IPS-20b (cell line): ENCODE results near the gene RNPEPL1.

Experiments
- H3K27ac ChIP-seq: one replicate; pipeline ENCODE4 v1.5.1; 2013; ENCODE audit warnings: low read length
- H3K27me3 ChIP-seq: 2 replicates; pipeline ENCODE4 v1.6.1; 2013; ENCODE audit warnings: mild to moderate bottlenecking, low read length, inconsistent platforms; ENCODE audit not compliant: insufficient read depth
- H3K36me3 ChIP-seq: 2 replicates; pipeline ENCODE4 v1.6.1; 2013; ENCODE audit warnings: low read depth, mild to moderate bottlenecking, inconsistent platforms, low read length, moderate library complexity; ENCODE audit not compliant: insufficient read depth
- H3K4me1 ChIP-seq: 2 replicates; pipeline ENCODE4 v1.6.1; 2013; ENCODE audit warnings: mild to moderate bottlenecking, control low read depth, inconsistent platforms, low read length, moderate library complexity; ENCODE audit not compliant: insufficient read depth
- H3K4me3 ChIP-seq: 2 replicates; pipeline ENCODE4 v1.5.1; 2013; ENCODE audit warnings: mild to moderate bottlenecking, low read length, inconsistent platforms
- H3K9ac ChIP-seq: 2 replicates; pipeline ENCODE4 v1.6.1; 2013; ENCODE audit warnings: low read depth, mild to moderate bottlenecking, inconsistent platforms, low read length, moderate library complexity
- H3K9me3 ChIP-seq: 2 replicates; pipeline ENCODE4 v1.6.1; 2013; ENCODE audit warnings: mild to moderate bottlenecking, low read depth, low read length, inconsistent platforms; ENCODE audit not compliant: insufficient read depth

RNPEPL1 gene

DNA sequence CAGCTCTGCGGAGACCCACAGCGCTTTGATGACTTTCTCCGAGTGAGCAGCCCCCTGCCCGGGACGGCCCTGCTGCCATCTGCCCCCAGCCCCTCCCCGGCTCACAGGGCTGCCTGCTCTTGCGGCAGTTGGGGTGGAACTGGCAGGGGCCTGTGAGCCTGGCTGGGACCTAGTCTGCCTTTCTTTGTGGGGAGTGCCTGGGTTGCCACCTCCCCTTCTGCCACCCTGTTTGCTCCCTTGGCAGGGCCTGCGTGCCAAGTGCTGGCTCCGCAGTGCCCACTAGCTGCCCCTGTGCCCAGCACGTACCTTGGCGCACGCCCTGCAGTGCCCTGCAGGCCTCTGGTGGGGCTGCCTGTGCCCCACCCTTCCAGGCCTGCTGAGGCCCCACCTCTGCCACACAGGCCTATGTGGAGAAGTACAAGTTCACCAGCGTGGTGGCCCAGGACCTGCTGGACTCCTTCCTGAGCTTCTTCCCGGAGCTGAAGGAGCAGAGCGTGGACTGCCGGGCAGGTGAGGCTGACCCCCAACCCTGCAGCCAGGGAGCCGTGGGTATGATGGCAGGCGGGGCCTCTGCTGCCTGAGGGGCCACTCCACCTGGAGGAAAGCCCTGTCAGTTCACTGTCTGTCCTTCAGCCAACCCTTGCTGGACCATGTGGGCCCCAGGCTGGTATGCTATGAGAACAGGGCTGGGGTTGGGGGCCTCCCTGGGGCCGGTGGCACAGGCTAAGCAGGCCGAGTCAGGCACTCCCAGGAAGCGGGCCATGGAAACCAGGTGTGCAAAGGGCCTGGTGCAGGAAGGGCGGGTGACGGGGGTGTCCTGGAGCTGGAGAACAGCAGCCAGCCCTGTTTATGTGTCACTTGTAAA lies 7.0 kb downstream of the RNPEPL1 start:
- H3K4me1 ChIP-seq = no peaks in the 10 kb centered on the region
- H3K36me3 ChIP-seq = no peaks in the 10 kb centered on the region
- no peak overlapping the region for H3K9ac ChIP-seq
- H3K9me3 ChIP-seq = no peaks in the 10 kb centered on the region
- peaks cover 2% of the 10 kb centered on the region; the same call in 1 of the 2 replicates for H3K27me3 ChIP-seq
- H3K4me3 ChIP-seq = no peak overlapping the region
- H3K27ac ChIP-seq = no peak overlapping the region

DNA sequence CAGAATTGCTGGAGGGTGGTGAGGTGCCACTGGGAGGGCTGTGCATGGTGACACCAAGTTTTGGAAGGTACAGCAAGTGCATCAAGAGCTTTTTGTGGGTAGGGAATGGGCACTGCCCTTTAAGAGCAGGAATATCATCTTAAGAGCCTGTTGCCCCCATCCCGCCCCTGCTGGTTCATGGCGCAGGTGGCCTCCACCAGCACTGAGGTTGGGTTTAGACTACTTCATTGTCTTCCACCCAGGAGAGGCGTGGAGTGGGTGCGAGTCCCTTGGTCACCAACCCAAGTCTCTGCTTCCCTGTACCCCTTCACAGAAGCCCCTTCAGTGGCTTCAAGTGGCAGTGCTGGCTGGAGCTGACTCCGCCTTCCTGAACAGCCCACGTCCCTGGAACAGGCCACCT lies 7.8 kb downstream of the RNPEPL1 start:
- H3K9me3 ChIP-seq = no peaks in the 10 kb centered on the region
- H3K9ac ChIP-seq = no peak overlapping the region
- no peak overlapping the region for H3K4me3 ChIP-seq
- H3K27ac ChIP-seq = no peak overlapping the region
- H3K36me3 ChIP-seq = no peaks in the 10 kb centered on the region
- no peaks in the 10 kb centered on the region; the same call in 1 of the 2 replicates for H3K4me1 ChIP-seq
- no peaks in the 10 kb centered on the region for H3K27me3 ChIP-seq

DNA sequence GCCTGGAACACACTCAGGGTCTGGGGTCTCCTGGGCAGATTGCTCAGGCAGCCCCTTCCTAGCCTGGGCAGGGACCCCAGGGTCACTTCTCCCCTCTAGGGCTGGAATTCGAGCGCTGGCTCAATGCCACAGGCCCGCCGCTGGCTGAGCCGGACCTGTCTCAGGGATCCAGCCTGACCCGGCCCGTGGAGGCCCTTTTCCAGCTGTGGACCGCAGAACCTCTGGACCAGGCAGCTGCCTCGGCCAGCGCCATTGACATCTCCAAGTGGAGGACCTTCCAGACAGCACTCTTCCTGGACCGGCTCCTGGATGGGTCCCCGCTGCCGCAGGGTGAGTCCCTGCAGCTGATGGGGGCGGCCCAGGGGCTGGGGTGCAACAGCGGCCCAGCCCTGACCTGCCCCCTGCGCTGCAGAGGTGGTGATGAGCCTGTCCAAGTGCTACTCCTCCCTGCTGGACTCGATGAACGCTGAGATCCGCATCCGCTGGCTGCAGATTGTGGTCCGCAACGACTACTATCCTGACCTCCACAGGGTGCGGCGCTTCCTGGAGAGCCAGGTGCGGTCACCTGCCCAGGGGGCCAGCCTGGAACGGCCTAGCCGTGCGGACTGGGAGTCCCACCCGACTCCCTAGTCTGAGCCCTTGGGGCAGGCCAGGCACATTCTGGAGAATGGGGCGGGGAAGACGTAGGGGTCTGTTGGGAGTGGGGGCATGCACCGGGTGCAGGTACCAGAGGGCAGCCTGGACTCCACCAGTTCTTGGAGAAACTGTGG lies 8.3 kb downstream of the RNPEPL1 start:
- no peak overlapping the region for H3K4me3 ChIP-seq
- H3K27ac ChIP-seq = no peak overlapping the region
- H3K27me3 ChIP-seq = no peaks in the 10 kb centered on the region
- no peak overlapping the region for H3K9ac ChIP-seq
- no peaks in the 10 kb centered on the region for H3K9me3 ChIP-seq
- H3K36me3 ChIP-seq = no peaks in the 10 kb centered on the region
- no peaks in the 10 kb centered on the region; the same call in 1 of the 2 replicates for H3K4me1 ChIP-seq

DNA sequence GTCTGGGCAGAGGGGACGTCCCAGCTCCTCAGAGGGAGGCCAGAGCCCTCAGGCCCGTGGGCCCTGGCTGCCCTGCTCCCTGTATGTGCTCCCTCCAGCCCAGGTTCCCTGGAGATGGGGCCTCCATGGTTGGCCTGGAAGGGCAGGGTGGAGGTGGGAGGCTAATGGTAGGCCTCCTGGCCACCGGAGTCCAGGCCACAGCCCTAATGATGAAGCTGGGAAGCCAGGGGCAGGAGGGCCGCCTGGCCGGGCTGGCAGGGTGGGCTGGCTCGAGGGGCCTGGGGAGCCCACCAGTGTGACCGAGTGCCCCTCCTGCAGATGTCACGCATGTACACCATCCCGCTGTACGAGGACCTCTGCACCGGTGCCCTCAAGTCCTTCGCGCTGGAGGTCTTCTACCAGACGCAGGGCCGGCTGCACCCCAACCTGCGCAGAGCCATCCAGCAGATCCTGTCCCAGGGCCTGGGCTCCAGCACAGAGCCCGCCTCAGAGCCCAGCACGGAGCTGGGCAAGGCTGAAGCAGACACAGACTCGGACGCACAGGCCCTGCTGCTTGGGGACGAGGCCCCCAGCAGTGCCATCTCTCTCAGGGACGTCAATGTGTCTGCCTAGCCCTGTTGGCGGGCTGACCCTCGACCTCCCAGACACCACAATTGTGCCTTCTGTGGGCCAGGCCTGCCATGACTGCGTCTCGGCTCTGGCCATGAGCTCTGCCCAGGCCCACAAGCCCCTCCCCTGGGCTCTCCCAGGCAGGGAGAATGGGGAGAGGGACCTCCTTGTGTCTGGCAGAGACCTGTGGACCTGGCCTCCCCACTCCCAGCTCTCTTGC lies 9.2 kb downstream of the RNPEPL1 start:
- no peaks in the 10 kb centered on the region for H3K27me3 ChIP-seq
- H3K9ac ChIP-seq = no peak overlapping the region
- H3K36me3 ChIP-seq = no peaks in the 10 kb centered on the region
- H3K9me3 ChIP-seq = no peaks in the 10 kb centered on the region
- H3K4me3 ChIP-seq = no peak overlapping the region
- no peaks in the 10 kb centered on the region; the same call in 1 of the 2 replicates for H3K4me1 ChIP-seq
- H3K27ac ChIP-seq = no peak overlapping the region

DNA sequence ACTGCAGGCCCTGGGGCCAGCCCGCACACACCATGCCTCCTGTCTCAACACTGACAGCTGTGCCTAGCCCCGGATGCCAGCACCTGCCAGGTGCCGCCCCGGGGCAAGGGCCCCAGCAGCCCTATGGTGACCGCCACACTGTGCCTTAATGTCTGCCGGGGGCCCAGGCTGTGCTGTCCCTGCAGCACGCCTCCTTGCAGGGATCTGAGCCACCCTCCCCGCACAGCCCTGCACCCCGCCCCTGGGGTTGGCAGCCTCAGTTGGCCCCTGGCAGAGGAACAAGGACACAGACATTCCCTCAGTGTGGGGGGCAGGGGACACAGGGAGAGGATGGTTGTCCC lies 9.8 kb downstream of the RNPEPL1 start:
- no peaks in the 10 kb centered on the region; the same call in 1 of the 2 replicates for H3K4me1 ChIP-seq
- H3K4me3 ChIP-seq = no peak overlapping the region
- H3K36me3 ChIP-seq = no peaks in the 10 kb centered on the region
- no peaks in the 10 kb centered on the region for H3K9me3 ChIP-seq
- H3K27ac ChIP-seq = no peak overlapping the region
- no peaks in the 10 kb centered on the region for H3K27me3 ChIP-seq
- no peak overlapping the region for H3K9ac ChIP-seq

DNA sequence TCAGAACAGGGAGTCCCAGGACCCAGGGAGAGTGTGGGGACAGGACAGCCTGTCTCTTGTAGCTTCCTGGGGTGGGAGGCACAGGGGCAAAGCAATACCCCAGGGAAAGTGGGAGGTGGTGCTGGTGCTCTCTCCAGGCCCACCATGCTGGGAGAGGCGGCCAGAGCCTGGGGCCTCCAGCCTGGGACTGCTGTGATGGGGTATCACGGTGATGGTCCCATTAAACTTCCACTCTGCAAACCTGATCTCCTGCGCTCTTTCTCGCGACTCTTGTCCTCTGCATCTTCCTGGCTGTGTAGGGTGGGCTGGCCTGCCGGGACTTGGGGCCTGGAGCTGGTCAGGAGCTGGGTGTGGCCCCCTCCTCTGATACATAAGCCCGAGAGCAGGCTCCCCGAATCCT lies 10.2 kb downstream of the RNPEPL1 start:
- H3K4me3 ChIP-seq = no peak overlapping the region
- H3K9me3 ChIP-seq = no peaks in the 10 kb centered on the region
- H3K27ac ChIP-seq = no peak overlapping the region
- no peaks in the 10 kb centered on the region for H3K27me3 ChIP-seq
- H3K4me1 ChIP-seq = no peaks in the 10 kb centered on the region; the same call in 1 of the 2 replicates
- no peaks in the 10 kb centered on the region for H3K36me3 ChIP-seq
- no peak overlapping the region for H3K9ac ChIP-seq

DNA sequence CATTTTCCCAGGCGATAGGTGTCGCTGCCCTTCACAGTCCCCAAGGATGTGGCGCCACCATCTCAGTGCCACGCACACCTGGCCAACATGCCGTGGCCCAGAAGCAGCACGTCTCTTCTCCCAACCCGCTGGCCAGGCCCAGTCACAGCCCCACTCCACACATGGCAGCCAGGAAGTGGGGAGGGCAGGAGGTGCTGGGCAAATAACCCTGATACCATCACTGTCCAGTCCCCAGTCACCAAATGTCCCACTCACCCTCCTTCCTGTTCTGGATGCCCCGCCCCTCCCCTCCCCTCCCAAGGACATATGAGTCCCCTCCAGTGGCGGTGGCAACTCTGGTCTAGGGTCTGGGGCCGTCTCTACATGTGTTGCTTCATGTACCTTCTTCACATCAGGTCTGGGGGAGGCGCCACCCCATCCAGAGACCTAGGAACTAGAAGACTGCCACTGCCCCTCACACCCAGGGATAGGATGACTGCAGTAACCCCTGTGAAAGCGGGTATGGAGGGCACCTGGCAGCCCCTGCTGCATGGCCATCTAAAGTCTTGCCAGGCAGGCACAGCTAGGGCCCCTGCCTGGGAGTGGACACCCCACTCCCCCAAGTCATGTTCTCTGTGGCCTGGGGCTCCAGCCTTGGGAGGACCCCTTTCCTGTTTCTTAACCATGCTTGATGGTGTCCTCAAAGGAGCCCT lies 10.9 kb downstream of the RNPEPL1 start:
- Histone ChIP-seq H3K9me3 (no peaks in the 10 kb centered on the region), H3K9ac (no peak overlapping the region), H3K36me3 (no peaks in the 10 kb centered on the region), H3K27me3 (no peaks in the 10 kb centered on the region), H3K27ac (no peak overlapping the region), H3K4me1 (no peaks in the 10 kb centered on the region; the same call in 1 of the 2 replicates), H3K4me3 (no peak overlapping the region)

DNA sequence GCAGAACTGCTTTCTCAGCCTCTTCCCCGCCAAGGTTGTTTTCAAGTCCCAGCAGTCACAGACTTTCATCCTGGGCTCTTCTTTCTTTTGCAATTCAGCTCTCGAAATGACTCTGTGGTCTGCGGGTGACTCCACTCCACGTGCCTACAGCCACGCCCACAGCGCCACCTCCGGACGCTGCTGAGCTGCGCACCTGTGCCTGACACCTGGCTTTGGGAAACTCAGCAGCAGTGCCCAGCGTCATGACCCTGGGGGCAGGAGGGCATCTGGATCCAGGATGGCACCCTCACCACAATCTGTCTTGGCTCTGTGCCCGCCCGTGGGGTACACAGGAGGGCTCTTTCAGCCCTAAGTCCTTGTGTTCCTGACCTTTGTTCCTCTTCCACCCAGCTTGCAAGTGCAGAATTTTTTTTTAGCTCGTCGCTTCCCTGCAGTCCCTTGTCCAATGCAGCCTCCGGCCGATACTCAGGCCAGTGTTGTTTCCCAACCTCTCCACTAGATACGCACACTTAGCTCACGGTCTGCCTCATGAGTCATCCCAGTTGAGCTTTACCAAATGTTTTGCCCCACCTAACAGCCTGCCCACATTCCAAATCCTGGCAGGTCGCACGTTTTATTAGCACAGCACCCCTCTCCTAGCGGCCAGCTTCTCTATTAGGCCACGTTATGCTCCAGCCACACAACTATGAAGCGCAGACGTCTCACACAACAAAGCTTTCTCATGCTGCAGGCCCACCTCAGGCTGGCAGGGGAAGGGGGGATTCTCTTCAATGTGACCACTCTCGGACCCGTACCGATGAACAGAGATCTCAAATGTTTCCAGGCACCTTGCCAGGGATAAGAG lies 11.7 kb downstream of the RNPEPL1 start:
- H3K36me3 ChIP-seq = no peaks in the 10 kb centered on the region
- H3K9me3 ChIP-seq = no peaks in the 10 kb centered on the region
- H3K4me1 ChIP-seq = peaks cover 5% of the 10 kb centered on the region
- no peak overlapping the region for H3K4me3 ChIP-seq
- no peak overlapping the region for H3K9ac ChIP-seq
- no peak overlapping the region for H3K27ac ChIP-seq
- no peaks in the 10 kb centered on the region for H3K27me3 ChIP-seq

DNA sequence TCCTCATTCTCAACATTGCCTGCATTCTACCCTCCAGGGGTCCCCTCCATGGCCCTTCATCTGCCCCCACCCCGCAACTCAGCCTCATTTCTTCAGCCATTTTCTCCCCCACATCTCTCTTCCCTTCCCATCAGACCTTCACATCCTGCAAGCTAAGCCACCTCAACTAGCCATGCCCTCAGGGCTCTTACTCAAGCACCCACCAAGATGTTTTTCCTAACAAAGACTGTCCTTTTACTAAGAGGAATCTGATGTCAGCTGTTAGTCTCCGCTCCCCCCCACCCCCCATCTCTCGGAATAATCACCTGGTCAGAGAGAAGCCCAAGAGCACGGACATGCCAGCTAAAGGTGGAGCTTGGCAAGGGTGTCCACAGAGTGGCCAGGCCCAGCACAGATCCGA lies 13.5 kb downstream of the RNPEPL1 start:
- H3K36me3 ChIP-seq = no peaks in the 10 kb centered on the region

DNA sequence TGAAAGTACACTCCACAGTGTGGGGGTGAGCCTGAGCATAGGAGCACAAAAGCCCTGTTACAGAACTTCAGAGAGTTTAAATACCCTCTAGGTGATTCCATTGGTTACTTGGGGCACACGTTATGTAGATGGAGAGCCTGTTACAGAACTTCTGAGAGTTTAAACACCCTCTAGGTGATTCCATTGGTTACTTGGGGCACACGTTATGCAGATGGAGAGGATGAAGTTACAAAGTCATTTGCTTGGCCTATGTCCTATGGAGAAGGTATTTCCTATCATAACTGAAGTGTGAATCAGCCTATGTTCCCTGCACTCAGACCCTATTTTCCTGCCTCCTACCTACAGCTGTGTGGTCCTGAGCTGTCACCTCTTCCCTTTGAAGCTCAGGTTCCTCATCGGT lies 14.5 kb downstream of the RNPEPL1 start:
- H3K36me3 ChIP-seq = no peaks in the 10 kb centered on the region
- H3K4me3 ChIP-seq = no peak overlapping the region
- H3K9me3 ChIP-seq = no peaks in the 10 kb centered on the region
- H3K27me3 ChIP-seq = no peaks in the 10 kb centered on the region
- H3K9ac ChIP-seq = no peak overlapping the region
- H3K27ac ChIP-seq = no peak overlapping the region
- H3K4me1 ChIP-seq = peaks cover 12% of the 10 kb centered on the region

More for the DNA sequence above, 13.5 kb downstream of the RNPEPL1 start:
- no peaks in the 10 kb centered on the region for H3K9me3 ChIP-seq
- no peaks in the 10 kb centered on the region for H3K27me3 ChIP-seq
- no peak overlapping the region for H3K4me3 ChIP-seq
- peaks cover 11% of the 10 kb centered on the region for H3K4me1 ChIP-seq
- H3K27ac ChIP-seq = no peak overlapping the region
- no peak overlapping the region for H3K9ac ChIP-seq
